Endothelial cell of umbilical vein (primary cell): ENCODE data around the gene VKORC1. TPM values are rescaled to one million over a fixed set of nuclear protein-coding genes. Genes with fewer than 3 reads are reported as not detected.

Experiments
- BruUV-seq: library from RNA; stranded (reverse); fragments of 400-500 nt; replicated peaks from 2 replicates; lab custom pipeline; 2021; lab: Mats Ljungman, UMichigan
- CTCF ChIA-PET: fragments of 300-600, 350-600 bp; sonication (Branson Sonifier 250); formaldehyde crosslinking; loops from one replicate; lab custom pipeline; 2021; ENCODE audit warnings: antibody characterized with exemption, inconsistent platforms; lab: Charles Lee
- POLR2A ChIA-PET: fragments of 300-600, 350-600 bp; sonication (Branson Sonifier 250); formaldehyde crosslinking; loops from one replicate; lab custom pipeline; 2021; ENCODE audit warnings: antibody characterized with exemption, inconsistent platforms; lab: Charles Lee
- DNase-seq: peaks from one replicate; pipeline ENCODE4 v3.0.0-alpha.2; 2011; ENCODE audit warnings: low read depth, low spot score
- FAIRE-seq: peaks from 2 replicates; lab custom pipeline; 2011; peaks lifted over from hg19 to GRCh38; lab: Jason Lieb, UNC
- H2AFZ ChIP-seq: 2 replicates; pipeline ENCODE4 v1.6.0; 2012; ENCODE audit warnings: low read depth, low read length, control low read depth, inconsistent platforms
- H3K27ac ChIP-seq: 2 replicates; pipeline ENCODE4 v1.5.1; 2011; ENCODE audit warnings: low read depth, mild to moderate bottlenecking, control low read depth, low read length, moderate library complexity; ENCODE audit not compliant: insufficient read depth
- H3K27me3 ChIP-seq, 2 experiments: 2 replicates each; pipeline versions ENCODE4 v1.6.0 to v1.6.1; 2011; ENCODE audit warnings: low read length in 2 of 2, mixed read lengths in 1 of 2; ENCODE audit not compliant: control insufficient read depth in 2 of 2, insufficient read depth in 2 of 2
- H3K36me3 ChIP-seq, 2 experiments: 2 replicates in 1 of 2; 3 replicates in 1 of 2; pipeline ENCODE4 v1.5.1; 2011; ENCODE audit warnings: low read length in 2 of 2, mild to moderate bottlenecking in 1 of 2, moderate library complexity in 1 of 2; ENCODE audit not compliant: control insufficient read depth in 2 of 2, insufficient read depth in 2 of 2; ENCODE audit errors: extremely low read depth in 1 of 2
- H3K4me1 ChIP-seq: 3 replicates; pipeline ENCODE4 v1.5.1; 2011; ENCODE audit warnings: mild to moderate bottlenecking, low read length; ENCODE audit not compliant: control insufficient read depth, insufficient read depth; ENCODE audit errors: extremely low read depth
- H3K4me2 ChIP-seq: 2 replicates; pipeline ENCODE4 v1.6.1; 2011; ENCODE audit warnings: low read length, control low read depth, mixed read lengths; ENCODE audit not compliant: insufficient read depth
- H3K4me3 ChIP-seq, 3 experiments: fragments of 200-600 bp in 1 of 3; sonication (generic), shearing (Covaris generic) in 1 of 3; replicated peaks in 1 of 3; 2 replicates each; pipeline ENCODE4 v1.5.1; 2011 to 2016; ENCODE audit warnings: control low read depth in 3 of 3, low read length in 3 of 3, mild to moderate bottlenecking in 2 of 3, inconsistent platforms in 1 of 3, low read depth in 1 of 3, moderate library complexity in 1 of 3; ENCODE audit not compliant: insufficient read depth in 1 of 3
- H3K79me2 ChIP-seq: 2 replicates; pipeline ENCODE4 v1.6.0; 2012; ENCODE audit warnings: low read length, inconsistent platforms; ENCODE audit not compliant: control insufficient read depth, insufficient read depth
- H3K9ac ChIP-seq: replicated peaks from 2 replicates; pipeline ENCODE3; 2011; ENCODE audit warnings: low read length, control low read depth; ENCODE audit not compliant: insufficient read depth; ENCODE audit errors: extremely low read depth
- H3K9me1 ChIP-seq: replicated peaks from 3 replicates; pipeline ENCODE4 v1.6.0; 2011; ENCODE audit warnings: mild to moderate bottlenecking, low read length; ENCODE audit not compliant: control insufficient read depth, insufficient read depth; ENCODE audit errors: extremely low read depth
- H3K9me3 ChIP-seq: replicated peaks from 2 replicates; pipeline ENCODE4 v1.5.1; 2012; ENCODE audit warnings: low read length, inconsistent platforms; ENCODE audit not compliant: control insufficient read depth, insufficient read depth
- H4K20me1 ChIP-seq: replicated peaks from 2 replicates; pipeline ENCODE3; 2011; ENCODE audit warnings: mild to moderate bottlenecking, low read length; ENCODE audit not compliant: control insufficient read depth, insufficient read depth; ENCODE audit errors: extremely low read depth
- EZH2 ChIP-seq: IDR thresholded peaks from 2 replicates; pipeline ENCODE4 v1.6.1; 2012; ENCODE audit warnings: borderline replicate concordance, low read depth, mild to moderate bottlenecking, moderate library complexity, low read length, inconsistent platforms; ENCODE audit not compliant: severe bottlenecking
- FOS ChIP-seq: IDR thresholded peaks from 2 replicates; pipeline ENCODE4 v1.6.1; 2011; ENCODE audit warnings: mild to moderate bottlenecking, low read length, moderate library complexity, borderline replicate concordance; ENCODE audit not compliant: insufficient read depth
- GATA2 ChIP-seq: IDR thresholded peaks from 2 replicates; pipeline ENCODE4 v1.7.0; 2011; ENCODE audit warnings: low read depth, mild to moderate bottlenecking, moderate library complexity, mixed read lengths, low read length; ENCODE audit not compliant: insufficient read length, insufficient read depth
- JUN ChIP-seq: IDR thresholded peaks from 2 replicates; pipeline ENCODE4 v1.6.1; 2011; ENCODE audit warnings: borderline replicate concordance, low read depth; ENCODE audit not compliant: insufficient read length, insufficient read depth
- MYC ChIP-seq: IDR thresholded peaks from one replicate; pipeline ENCODE4 v1.6.1; 2011; ENCODE audit warnings: mild to moderate bottlenecking, low read depth, low read length
- POLR2A ChIP-seq: IDR thresholded peaks from 2 replicates; pipeline ENCODE4 v1.6.1; 2012; ENCODE audit warnings: low read depth, mild to moderate bottlenecking, control low read depth, low read length
- POLR2AphosphoS5 ChIP-seq: IDR thresholded peaks from 2 replicates; pipeline ENCODE4 v1.6.1; 2012; ENCODE audit warnings: low read depth, mild to moderate bottlenecking, control low read depth, low read length, moderate library complexity; ENCODE audit not compliant: insufficient read depth
- dilution Hi-C: fragments of 300-500 bp; cut with MboI; formaldehyde crosslinking; loops from one replicate; pipeline ENCODE4 v1.15.0; 2019; ENCODE audit warnings: low sequenced_read_pairs; ENCODE audit not compliant: extremely low pct_ligation_motif_present
- intact Hi-C: fragments of 100-400 bp; cut with micrococcal nuclease; formaldehyde crosslinking; loops from one replicate; pipeline ENCODE4 v1.10.0; 2022
- polyA plus RNA-seq, 4 experiments: library from polyadenylated mRNA; depleted of rRNA in 3 of 4; stranded (reverse) in 3 of 4; unstranded in 1 of 4; fragments of >200 nt; gene quantifications; 2 replicates each; pipeline versions ENCODE4 v1.2.1 to v1.2.3, GENCODE V29; 2011 to 2012; ENCODE audit warnings: missing spikeins in 1 of 4
- total RNA-seq: library from RNA; stranded (reverse); gene quantifications from 2 replicates; pipeline ENCODE4 v1.2.3, GENCODE V29; 2021
- TF ChIP-seq, protein P1 (sequence below), 2 donors: IDR thresholded peaks; 1 replicate in 1 of 2; 2 replicates in 1 of 2; pipeline ENCODE4 v1.5.1; 2011; ENCODE audit warnings: low read length in 2 of 2, mild to moderate bottlenecking in 2 of 2, moderate library complexity in 2 of 2, control low read depth in 1 of 2, inconsistent platforms in 1 of 2, low read depth in 1 of 2; ENCODE audit not compliant: insufficient read depth in 1 of 2; ENCODE audit errors: extremely low read depth in 1 of 2
- TF ChIP-seq, protein P2 (sequence below): IDR thresholded peaks from 2 replicates; pipeline ENCODE4 v1.6.1; 2011; ENCODE audit not compliant: insufficient read depth, insufficient read length

VKORC1 gene
- total and polyA plus RNA-seq, 2 donors (not counting 3 experiments of a cell fraction or from before 2014, with no cell fraction given): 93.5 to 586 TPM

DNA sequence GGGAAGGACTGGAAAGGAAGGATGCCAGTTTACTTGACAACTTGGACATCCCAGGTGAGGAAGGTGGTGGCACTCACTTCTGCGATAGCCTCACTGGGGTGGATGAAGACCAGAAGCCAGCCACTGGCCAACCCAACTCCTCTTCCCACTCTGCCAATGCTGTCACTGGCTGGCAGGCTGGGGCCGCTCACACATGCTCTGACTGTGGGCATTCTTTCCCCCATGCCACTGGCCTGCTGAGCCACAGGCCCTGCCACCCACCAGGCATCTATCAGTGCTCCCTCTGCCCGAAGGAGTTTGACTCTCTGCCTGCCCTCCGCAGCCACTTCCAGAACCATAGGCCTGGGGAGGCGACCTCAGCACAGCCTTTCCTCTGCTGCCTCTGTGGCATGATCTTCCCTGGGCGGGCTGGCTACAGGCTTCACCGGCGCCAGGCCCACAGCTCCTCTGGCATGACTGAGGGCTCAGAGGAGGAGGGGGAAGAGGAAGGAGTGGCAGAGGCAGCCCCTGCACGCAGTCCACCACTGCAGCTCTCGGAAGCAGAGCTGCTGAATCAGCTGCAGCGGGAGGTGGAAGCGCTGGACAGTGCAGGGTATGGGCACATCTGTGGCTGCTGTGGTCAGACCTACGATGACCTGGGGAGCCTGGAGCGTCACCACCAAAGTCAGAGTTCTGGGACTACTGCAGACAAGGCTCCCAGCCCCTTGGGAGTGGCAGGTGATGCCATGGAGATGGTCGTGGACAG is 15.8 kb downstream of the VKORC1 start:
- H2AFZ ChIP-seq: no peak overlapping the region
- no peak for TF ChIP-seq JUN
- TF ChIP-seq EZH2: no peak
- no peak for TF ChIP-seq POLR2A
- TF ChIP-seq GATA2: no peak
- TF ChIP-seq, protein P1, sequence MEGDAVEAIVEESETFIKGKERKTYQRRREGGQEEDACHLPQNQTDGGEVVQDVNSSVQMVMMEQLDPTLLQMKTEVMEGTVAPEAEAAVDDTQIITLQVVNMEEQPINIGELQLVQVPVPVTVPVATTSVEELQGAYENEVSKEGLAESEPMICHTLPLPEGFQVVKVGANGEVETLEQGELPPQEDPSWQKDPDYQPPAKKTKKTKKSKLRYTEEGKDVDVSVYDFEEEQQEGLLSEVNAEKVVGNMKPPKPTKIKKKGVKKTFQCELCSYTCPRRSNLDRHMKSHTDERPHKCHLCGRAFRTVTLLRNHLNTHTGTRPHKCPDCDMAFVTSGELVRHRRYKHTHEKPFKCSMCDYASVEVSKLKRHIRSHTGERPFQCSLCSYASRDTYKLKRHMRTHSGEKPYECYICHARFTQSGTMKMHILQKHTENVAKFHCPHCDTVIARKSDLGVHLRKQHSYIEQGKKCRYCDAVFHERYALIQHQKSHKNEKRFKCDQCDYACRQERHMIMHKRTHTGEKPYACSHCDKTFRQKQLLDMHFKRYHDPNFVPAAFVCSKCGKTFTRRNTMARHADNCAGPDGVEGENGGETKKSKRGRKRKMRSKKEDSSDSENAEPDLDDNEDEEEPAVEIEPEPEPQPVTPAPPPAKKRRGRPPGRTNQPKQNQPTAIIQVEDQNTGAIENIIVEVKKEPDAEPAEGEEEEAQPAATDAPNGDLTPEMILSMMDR (IDR thresholded peaks at IDR 0.05; ENCODE audit: extremely low read depth in 1 of 2, insufficient read depth in 1 of 2, low read depth in 1 of 2, low read length in 2 of 2): no peak
- no peak for TF ChIP-seq MYC
- TF ChIP-seq, protein P2, sequence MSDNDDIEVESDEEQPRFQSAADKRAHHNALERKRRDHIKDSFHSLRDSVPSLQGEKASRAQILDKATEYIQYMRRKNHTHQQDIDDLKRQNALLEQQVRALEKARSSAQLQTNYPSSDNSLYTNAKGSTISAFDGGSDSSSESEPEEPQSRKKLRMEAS: no peak
- no peak for TF ChIP-seq POLR2AphosphoS5
- TF ChIP-seq FOS: no peak
- H3K27ac ChIP-seq: no peak overlapping the region
- POLR2A ChIA-PET: no interaction called here
- H3K9me3 ChIP-seq: no peaks in the 10 kb centered on the region
- BruUV-seq: no TSS peak
- peaks cover 4% of the 10 kb centered on the region for H3K4me1 ChIP-seq
- H3K4me2 ChIP-seq: no peak overlapping the region
- FAIRE-seq: no peak
- DNase-seq: no peak
- no peak overlapping the region for H3K9ac ChIP-seq
- peaks cover 3 to 37% of the 10 kb centered on the region in 2 experiments for H3K36me3 ChIP-seq
- intact Hi-C loops (loop anchor here (10.0 kb wide), 1 partner anchor 786 kb away; no protein-coding TSS in a partner anchor), dilution Hi-C loops (no loop called here)
- H3K79me2 ChIP-seq: peaks cover 26% of the 10 kb centered on the region
- no peaks in the 10 kb centered on the region for H4K20me1 ChIP-seq
- no peaks in the 10 kb centered on the region for H3K27me3 ChIP-seq
- no peaks in the 10 kb centered on the region for H3K9me1 ChIP-seq
- H3K4me3 ChIP-seq: no peak overlapping the region
- CTCF ChIA-PET: no interaction called here
